ENCODE results near the gene PPP2R2C.

DNA sequence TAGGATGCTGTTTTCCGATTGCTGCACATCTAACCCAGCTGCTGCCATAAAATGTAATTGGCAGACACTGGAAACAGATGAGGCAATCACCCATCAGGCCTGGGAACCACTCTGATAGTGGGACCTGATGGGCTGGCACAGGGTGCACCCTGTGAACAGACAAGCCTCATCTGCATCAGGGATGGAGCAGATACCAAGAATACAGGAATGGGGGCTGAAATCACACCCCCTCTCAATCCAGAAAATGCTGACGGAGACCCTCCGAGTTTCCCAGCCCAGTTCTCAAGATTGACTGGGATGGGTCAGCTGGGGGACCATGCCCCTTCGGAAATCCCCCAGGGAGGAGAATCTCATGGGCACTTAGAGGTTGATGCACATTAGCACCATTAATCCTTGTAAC lies 28.8 kb upstream of the PPP2R2C start:
- TF ChIP-seq, protein P1, sequence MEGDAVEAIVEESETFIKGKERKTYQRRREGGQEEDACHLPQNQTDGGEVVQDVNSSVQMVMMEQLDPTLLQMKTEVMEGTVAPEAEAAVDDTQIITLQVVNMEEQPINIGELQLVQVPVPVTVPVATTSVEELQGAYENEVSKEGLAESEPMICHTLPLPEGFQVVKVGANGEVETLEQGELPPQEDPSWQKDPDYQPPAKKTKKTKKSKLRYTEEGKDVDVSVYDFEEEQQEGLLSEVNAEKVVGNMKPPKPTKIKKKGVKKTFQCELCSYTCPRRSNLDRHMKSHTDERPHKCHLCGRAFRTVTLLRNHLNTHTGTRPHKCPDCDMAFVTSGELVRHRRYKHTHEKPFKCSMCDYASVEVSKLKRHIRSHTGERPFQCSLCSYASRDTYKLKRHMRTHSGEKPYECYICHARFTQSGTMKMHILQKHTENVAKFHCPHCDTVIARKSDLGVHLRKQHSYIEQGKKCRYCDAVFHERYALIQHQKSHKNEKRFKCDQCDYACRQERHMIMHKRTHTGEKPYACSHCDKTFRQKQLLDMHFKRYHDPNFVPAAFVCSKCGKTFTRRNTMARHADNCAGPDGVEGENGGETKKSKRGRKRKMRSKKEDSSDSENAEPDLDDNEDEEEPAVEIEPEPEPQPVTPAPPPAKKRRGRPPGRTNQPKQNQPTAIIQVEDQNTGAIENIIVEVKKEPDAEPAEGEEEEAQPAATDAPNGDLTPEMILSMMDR (conservative IDR thresholded peaks at IDR 0.05; ENCODE audit: low read length) = no peak
- no peak for TF ChIP-seq EZH2phosphoT487 (IDR thresholded peaks at IDR 0.05; ENCODE audit: borderline replicate concordance, low read depth, low read length)

All from OCI-LY7 (cell line).